Upper lobe of left lung (tissue), 6 donors: ENCODE data around the gene ANO1. TPM values are rescaled to one million over a fixed set of nuclear protein-coding genes. Genes with fewer than 3 reads are reported as not detected.

Source experiments
- ATAC-seq, 2 donors: fragments of 200-7000 bp; cut with Tn5 transposase; one replicate each; pipeline ENCODE4 v1.9.1; 2022; ENCODE audit warnings: mild to moderate bottlenecking in 2 of 2, moderate library complexity in 2 of 2; ENCODE audit not compliant: low FRiP score in 2 of 2
- DNase-seq, 2 donors: peaks; one replicate each; pipeline ENCODE4 v3.0.0-alpha.2; 2019 to 2020
- H3K27ac ChIP-seq, 4 donors: fragments of 200-600 bp; sonication (generic); one replicate each; pipeline ENCODE4 v1.5.1; 2016 to 2019
- H3K27me3 ChIP-seq, 4 donors: fragments of 200-600 bp; sonication (generic); one replicate each; pipeline ENCODE4 v1.5.1; 2017 to 2019
- H3K36me3 ChIP-seq, 4 donors: fragments of 200-600 bp; sonication (generic); one replicate each; pipeline ENCODE4 v1.5.1; 2016 to 2019
- H3K4me1 ChIP-seq, 4 donors: fragments of 200-600 bp; sonication (generic); one replicate each; pipeline ENCODE4 v1.5.1; 2018 to 2019
- H3K4me3 ChIP-seq, 4 donors: fragments of 200-600 bp; sonication (generic); one replicate each; pipeline ENCODE4 v1.5.1; 2017 to 2019; ENCODE audit warnings: mild to moderate bottlenecking in 2 of 4, moderate library complexity in 1 of 4
- H3K9me3 ChIP-seq, 4 donors: fragments of 200-600 bp; sonication (generic); one replicate each; pipeline ENCODE4 v1.5.1; 2018 to 2019
- EP300 ChIP-seq, 4 donors: sonication (generic); formaldehyde crosslinking; IDR thresholded peaks; one replicate each; pipeline ENCODE4 v1.5.1; 2017; ENCODE audit warnings: antibody characterized with exemption in 4 of 4, control low read depth in 2 of 4
- POLR2A ChIP-seq, 4 donors: fragments of 450-650 bp; IDR thresholded peaks; one replicate each; pipeline ENCODE4 v1.5.1; 2016 to 2017; ENCODE audit warnings: antibody characterized with exemption in 4 of 4, mild to moderate bottlenecking in 2 of 4
- POLR2AphosphoS5 ChIP-seq, 2 donors: sonication (generic); formaldehyde crosslinking; IDR thresholded peaks; one replicate each; pipeline ENCODE4 v1.5.1; 2017; ENCODE audit warnings: antibody characterized with exemption in 2 of 2
- WGBS, 2 donors: methylation state at CpG; one replicate each; pipeline ENCODE4 v1.1.5; 2017 to 2018; 5-methylcytosine and 5-hydroxymethylcytosine counted together
- total RNA-seq, 6 donors: library from RNA; depleted of rRNA in 4 of 6; stranded (reverse); fragments of >200 nt in 4 of 6; gene quantifications; one replicate each; pipeline versions ENCODE4 v1.1.0 to v1.2.1, GENCODE V29; 2016 to 2021
- TF ChIP-seq, protein P1 (sequence below), 6 experiments: fragments of 450-650 bp in 4 of 6; fragments of 200-600 bp in 2 of 6; sonication (generic) in 2 of 6; IDR thresholded peaks; one replicate each; pipeline ENCODE4 v1.5.1; 2016 to 2019; ENCODE audit warnings: antibody characterized with exemption in 6 of 6
- donor health status: DM: no; HTN: no; CAD: no; lungs with moderate emphysema.
- donor health status: DM: no; HTN: yes; CAD: no; lungs with severe emphysema.

Gene ANO1
- 10 to 100 TPM in 2 of 6 donors, 1 to 10 TPM in 4; 4.8 to 13.2 (median 7.2) TPM for total RNA-seq

- H3K9me3 ChIP-seq: no peaks in the 10 kb centered on the region
- TF ChIP-seq POLR2A (IDR thresholded peaks at IDR 0.05): no peak
- TF ChIP-seq, protein P1, sequence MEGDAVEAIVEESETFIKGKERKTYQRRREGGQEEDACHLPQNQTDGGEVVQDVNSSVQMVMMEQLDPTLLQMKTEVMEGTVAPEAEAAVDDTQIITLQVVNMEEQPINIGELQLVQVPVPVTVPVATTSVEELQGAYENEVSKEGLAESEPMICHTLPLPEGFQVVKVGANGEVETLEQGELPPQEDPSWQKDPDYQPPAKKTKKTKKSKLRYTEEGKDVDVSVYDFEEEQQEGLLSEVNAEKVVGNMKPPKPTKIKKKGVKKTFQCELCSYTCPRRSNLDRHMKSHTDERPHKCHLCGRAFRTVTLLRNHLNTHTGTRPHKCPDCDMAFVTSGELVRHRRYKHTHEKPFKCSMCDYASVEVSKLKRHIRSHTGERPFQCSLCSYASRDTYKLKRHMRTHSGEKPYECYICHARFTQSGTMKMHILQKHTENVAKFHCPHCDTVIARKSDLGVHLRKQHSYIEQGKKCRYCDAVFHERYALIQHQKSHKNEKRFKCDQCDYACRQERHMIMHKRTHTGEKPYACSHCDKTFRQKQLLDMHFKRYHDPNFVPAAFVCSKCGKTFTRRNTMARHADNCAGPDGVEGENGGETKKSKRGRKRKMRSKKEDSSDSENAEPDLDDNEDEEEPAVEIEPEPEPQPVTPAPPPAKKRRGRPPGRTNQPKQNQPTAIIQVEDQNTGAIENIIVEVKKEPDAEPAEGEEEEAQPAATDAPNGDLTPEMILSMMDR (IDR thresholded peaks at IDR 0.05): no peak
- no peak for TF ChIP-seq EP300 (IDR thresholded peaks at IDR 0.05)
- TF ChIP-seq POLR2AphosphoS5 (IDR thresholded peaks at IDR 0.05): no peak
- peak within 1 kb of the TSS in 3 of 4 donors; percentile 22 to 39 (median 38) for H3K4me3 ChIP-seq
- peaks cover 0 to 18% (median 4%) of the 10 kb centered on the region in 4 donors for H3K4me1 ChIP-seq
- no peaks in the 10 kb centered on the region for H3K36me3 ChIP-seq
- peaks cover 0 to 15% (median 5%) of the 10 kb centered on the region in 4 donors for H3K27me3 ChIP-seq
- DNase-seq: peak in 1 of 2 donors; percentile 84
- peak within 1 kb of the TSS in 1 of 4 donors; percentile 5 for H3K27ac ChIP-seq
- no peak for ATAC-seq
- WGBS, 2 donors: 0 to 1% methylated on average over 26 of the region's 87 CpGs
Measured at GRCh38 chr11:70078095-70078780, at the start of gene ANO1. Gene ANO1 (plus strand): TSS chr11:70078317. CDS start chr11:70078607, 290 bp downstream.

GRCh38 chr11:70029115-70029860 is 48.8 kb upstream of the ANO1 start:
- H3K27ac ChIP-seq: peak overlapping the region in 3 of 4 donors; percentile 19 to 60 (median 19)
- no peaks in the 10 kb centered on the region for H3K9me3 ChIP-seq
- no peaks in the 10 kb centered on the region for H3K4me1 ChIP-seq
- ATAC-seq (peak; percentile 17 to 19), DNase-seq (no peak)
- no peaks in the 10 kb centered on the region for H3K36me3 ChIP-seq
- WGBS, 2 donors: 68 to 70% methylated on average over 8 to 14 of the region's 14 CpGs
- TF ChIP-seq POLR2A (IDR thresholded peaks at IDR 0.05): no peak
- TF ChIP-seq EP300 (IDR thresholded peaks at IDR 0.05): no peak
- TF ChIP-seq, protein P1 (IDR thresholded peaks at IDR 0.05): no peak
- no peak for TF ChIP-seq POLR2AphosphoS5 (IDR thresholded peaks at IDR 0.05)
- H3K4me3 ChIP-seq: no peak overlapping the region
- no peaks in the 10 kb centered on the region for H3K27me3 ChIP-seq

- Histone ChIP-seq H3K27me3 (no peaks in the 10 kb centered on the region), H3K36me3 (no peaks in the 10 kb centered on the region), H3K9me3 (no peaks in the 10 kb centered on the region), H3K27ac (peak overlapping the region in 3 of 4 donors; percentile 19 to 60 (median 19)), H3K4me3 (no peak overlapping the region), H3K4me1 (no peaks in the 10 kb centered on the region)
- DNase-seq: no peak
- no peak for ATAC-seq
- TF ChIP-seq POLR2A (IDR thresholded peaks at IDR 0.05) (no peak), EP300 (IDR thresholded peaks at IDR 0.05) (no peak), POLR2AphosphoS5 (IDR thresholded peaks at IDR 0.05) (no peak)
- TF ChIP-seq, protein P1 (IDR thresholded peaks at IDR 0.05): no peak
- 65 to 71% methylated on average over 9 of the region's 9 CpGs for WGBS, 2 donors
Measured at GRCh38 chr11:70029861-70030380, 48.2 kb upstream of the ANO1 start.

DNA sequence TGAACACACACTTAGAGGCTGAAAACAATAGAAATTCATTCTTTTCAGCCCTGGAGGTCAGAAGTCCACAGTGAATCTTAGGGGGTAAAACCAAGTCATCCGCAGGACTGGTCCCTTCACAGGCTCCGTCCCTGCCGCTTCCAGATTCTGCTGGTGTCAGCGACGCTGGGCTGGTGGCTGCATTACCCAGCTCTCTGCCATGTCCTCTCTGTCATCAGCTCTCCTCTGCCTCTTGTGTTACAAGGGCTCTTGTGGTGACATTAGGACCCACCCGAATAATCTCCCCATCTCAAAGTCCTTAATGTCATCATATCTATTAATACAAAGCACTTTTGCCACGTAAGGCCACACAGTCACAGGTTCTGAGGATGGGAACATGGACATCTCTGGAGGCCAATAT is 47.7 kb upstream of the ANO1 start:
- DNase-seq (no peak), ATAC-seq (no peak)
- Histone ChIP-seq H3K36me3 (no peaks in the 10 kb centered on the region), H3K27me3 (no peaks in the 10 kb centered on the region), H3K4me1 (no peaks in the 10 kb centered on the region), H3K4me3 (no peak overlapping the region), H3K27ac (peak overlapping the region in 2 of 4 donors; percentile 19), H3K9me3 (no peaks in the 10 kb centered on the region)
- WGBS, 2 donors: 93% methylated on average over 6 to 7 of the region's 7 CpGs
- TF ChIP-seq EP300 (IDR thresholded peaks at IDR 0.05) (no peak), POLR2AphosphoS5 (IDR thresholded peaks at IDR 0.05) (no peak), POLR2A (IDR thresholded peaks at IDR 0.05) (no peak)
- TF ChIP-seq, protein P1 (IDR thresholded peaks at IDR 0.05): no peak
